HG02588 (cell line): ENCODE data around the gene ARID5B.

Source experiments
- ATAC-seq: cut with Tn5 transposase; IDR thresholded peaks from one replicate; pipeline ENCODE4 v1.9.1; 2021; ENCODE audit warnings: mild to moderate bottlenecking, moderate library complexity; ENCODE audit not compliant: unreplicated experiment

Gene ARID5B

DNA sequence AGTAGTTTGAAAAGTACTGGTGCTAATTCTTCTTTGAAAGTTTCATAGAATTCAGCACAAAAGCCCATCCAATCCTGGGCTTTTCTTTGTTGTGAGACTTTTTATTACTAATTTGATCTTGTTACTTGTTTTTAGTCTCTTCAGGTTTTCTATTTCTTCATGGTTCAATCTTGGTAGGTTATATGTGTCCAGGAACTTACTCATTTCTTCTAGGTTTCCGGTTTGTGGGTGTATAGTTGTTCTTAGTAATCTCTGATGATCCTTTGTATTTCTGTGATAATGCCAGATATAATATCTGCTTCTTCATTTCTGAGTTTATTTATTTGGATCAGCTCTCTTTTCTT, 219.7 kb downstream of the ARID5B start:
- no peak for ATAC-seq

- no peak for ATAC-seq
Observed at GRCh38 chr10:62127975-62128374, 226.5 kb downstream of the ARID5B start.

- no peak for ATAC-seq
Observed at GRCh38 chr10:62130948-62131347, 229.4 kb downstream of the ARID5B start.

DNA sequence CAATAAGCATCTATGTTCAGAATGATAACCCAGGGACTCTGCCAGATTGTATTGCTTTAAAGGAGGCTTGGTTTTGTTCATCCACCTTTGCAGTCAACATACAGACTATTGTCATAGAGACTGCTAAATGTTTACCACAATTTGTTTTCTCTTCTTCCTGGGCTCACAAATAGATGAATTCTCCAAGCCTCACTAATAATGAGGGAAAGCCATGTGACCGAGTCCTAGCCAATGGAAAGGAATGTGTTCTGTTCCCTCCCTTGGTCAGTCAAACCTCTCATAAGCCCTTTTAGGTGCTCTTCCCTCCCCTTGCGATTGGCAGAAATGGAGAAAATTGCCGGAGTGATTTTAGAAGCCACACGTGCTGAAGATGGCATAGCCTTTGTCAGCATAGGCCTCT, 230.2 kb downstream of the ARID5B start:
- ATAC-seq = no peak

- ATAC-seq = peak; percentile 96
Observed at GRCh38 chr10:62133618-62134017, 232.1 kb downstream of the ARID5B start.

DNA sequence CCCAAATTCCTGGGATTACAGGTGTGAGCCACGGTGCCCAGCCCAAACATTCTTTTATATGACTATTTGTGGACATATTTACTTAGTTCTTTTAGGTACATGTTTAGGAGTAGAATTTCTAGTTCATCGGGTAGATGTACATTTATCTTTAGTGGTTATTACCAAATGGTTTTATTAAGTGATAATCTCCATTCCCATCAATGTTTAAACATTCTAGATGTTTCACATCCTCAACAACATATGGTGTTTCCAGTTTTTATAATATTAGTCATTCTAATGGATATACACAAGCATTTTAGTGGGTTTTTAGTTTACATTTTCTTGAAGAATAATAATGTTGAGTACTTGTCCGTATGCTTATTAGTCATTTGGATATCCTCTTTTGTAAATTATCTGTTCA, 235.4 kb downstream of the ARID5B start:
- no peak for ATAC-seq
